ENCODE data around the gene STPG3. TPM values are rescaled to one million over a fixed set of nuclear protein-coding genes. Genes with fewer than 3 reads are reported as not detected.

STPG3 gene
- total and polyA plus RNA-seq, 8 donors: not detected

- WGBS, 5 donors: 46 to 60% (median 55%) methylated on average over 12 to 17 of the region's 18 CpGs
- intact Hi-C loops (cut with DNase I; ENCODE audit: low total_unique reads): no loop called here
- H3K27ac ChIP-seq: no peak overlapping the region
- H3K4me3 ChIP-seq: no peak overlapping the region
- no peaks in the 10 kb centered on the region for H3K36me3 ChIP-seq
- DNase-seq: no peak
- H3K4me1 ChIP-seq: peaks cover 9 to 24% (median 22%) of the 10 kb centered on the region in 4 donors
- TF ChIP-seq CTCF (IDR thresholded peaks at IDR 0.05) (no peak), POLR2A (IDR thresholded peaks at IDR 0.05) (no peak), EP300 (IDR thresholded peaks at IDR 0.05) (no peak), POLR2AphosphoS5 (IDR thresholded peaks at IDR 0.05) (no peak)
- H3K9me3 ChIP-seq: no peaks in the 10 kb centered on the region
- H3K27me3 ChIP-seq: no peaks in the 10 kb centered on the region
Observed at GRCh38 chr9:137250329-137251193, 525 bp upstream of the STPG3 start.

- Histone ChIP-seq H3K27ac (no peak overlapping the region), H3K4me3 (no peak overlapping the region), H3K36me3 (peaks cover 0 to 5% (median 3%) of the 10 kb centered on the region in 4 donors), H3K9me3 (no peaks in the 10 kb centered on the region), H3K27me3 (no peaks in the 10 kb centered on the region), H3K4me1 (peaks cover 19 to 35% (median 33%) of the 10 kb centered on the region in 4 donors)
- intact Hi-C loops (cut with DNase I; ENCODE audit: low total_unique reads): no loop called here
- WGBS, 5 donors: 85 to 95% (median 87%) methylated on average over 8 to 22 of the region's 22 CpGs
- DNase-seq: no peak
- no peak for TF ChIP-seq EP300 (IDR thresholded peaks at IDR 0.05)
- TF ChIP-seq POLR2A (IDR thresholded peaks at IDR 0.05): no peak
- no peak for TF ChIP-seq CTCF (IDR thresholded peaks at IDR 0.05)
- no peak for TF ChIP-seq POLR2AphosphoS5 (IDR thresholded peaks at IDR 0.05)
Observed at GRCh38 chr9:137251490-137252268, 593 bp downstream of the STPG3 start.

- Histone ChIP-seq H3K4me1 (peaks cover 22 to 46% (median 38%) of the 10 kb centered on the region in 4 donors), H3K4me3 (no peak overlapping the region), H3K27ac (no peak overlapping the region), H3K27me3 (no peaks in the 10 kb centered on the region), H3K9me3 (no peaks in the 10 kb centered on the region), H3K36me3 (peaks cover 0 to 16% (median 11%) of the 10 kb centered on the region in 4 donors)
- no peak for TF ChIP-seq POLR2A (IDR thresholded peaks at IDR 0.05)
- TF ChIP-seq POLR2AphosphoS5 (IDR thresholded peaks at IDR 0.05): no peak
- TF ChIP-seq EP300 (IDR thresholded peaks at IDR 0.05): no peak
- no peak for TF ChIP-seq CTCF (IDR thresholded peaks at IDR 0.05)
- intact Hi-C loops (cut with DNase I; ENCODE audit: low total_unique reads): no loop called here
- 72 to 97% (median 77%) methylated on average over 11 to 35 of the region's 35 CpGs for WGBS, 5 donors
- DNase-seq: peak in 1 of 2 donors; percentile 80
Observed at GRCh38 chr9:137252555-137253506, 1.7 kb downstream of the STPG3 start.

Data from stomach (tissue), 9 donors.